Omental fat pad (tissue), 4 donors: ENCODE measurements around the gene C2orf78. TPM values are rescaled to one million over a fixed set of nuclear protein-coding genes. Genes with fewer than 3 reads are reported as not detected.

Experiments used
- ATAC-seq: fragments of 150-250 bp; one replicate; pipeline ENCODE4 v1.9.1; 2016; ENCODE audit warnings: mild to moderate bottlenecking, moderate library complexity; ENCODE audit not compliant: low FRiP score
- DNase-seq: peaks from one replicate; pipeline ENCODE4 v3.0.0-alpha.2; 2019; ENCODE audit warnings: low spot score
- total RNA-seq, 4 donors: library from RNA; depleted of rRNA; stranded (reverse); fragments of >200 nt; gene quantifications; one replicate each; pipeline ENCODE4 v1.1.0, GENCODE V29; 2016
- TF ChIP-seq, protein P1 (sequence below), 3 donors: fragments of 450-650 bp; IDR thresholded peaks; one replicate each; pipeline ENCODE4 v1.5.1; 2016 to 2017; ENCODE audit warnings: antibody characterized with exemption in 3 of 3, mild to moderate bottlenecking in 3 of 3, moderate library complexity in 2 of 3

The C2orf78 gene
- total RNA-seq, 4 donors from 2014 or later: not detected

GRCh38 chr2:73823416-73823815 is 39.4 kb downstream of the C2orf78 start:
- no peak for DNase-seq
- no peak for ATAC-seq
- TF ChIP-seq, protein P1, sequence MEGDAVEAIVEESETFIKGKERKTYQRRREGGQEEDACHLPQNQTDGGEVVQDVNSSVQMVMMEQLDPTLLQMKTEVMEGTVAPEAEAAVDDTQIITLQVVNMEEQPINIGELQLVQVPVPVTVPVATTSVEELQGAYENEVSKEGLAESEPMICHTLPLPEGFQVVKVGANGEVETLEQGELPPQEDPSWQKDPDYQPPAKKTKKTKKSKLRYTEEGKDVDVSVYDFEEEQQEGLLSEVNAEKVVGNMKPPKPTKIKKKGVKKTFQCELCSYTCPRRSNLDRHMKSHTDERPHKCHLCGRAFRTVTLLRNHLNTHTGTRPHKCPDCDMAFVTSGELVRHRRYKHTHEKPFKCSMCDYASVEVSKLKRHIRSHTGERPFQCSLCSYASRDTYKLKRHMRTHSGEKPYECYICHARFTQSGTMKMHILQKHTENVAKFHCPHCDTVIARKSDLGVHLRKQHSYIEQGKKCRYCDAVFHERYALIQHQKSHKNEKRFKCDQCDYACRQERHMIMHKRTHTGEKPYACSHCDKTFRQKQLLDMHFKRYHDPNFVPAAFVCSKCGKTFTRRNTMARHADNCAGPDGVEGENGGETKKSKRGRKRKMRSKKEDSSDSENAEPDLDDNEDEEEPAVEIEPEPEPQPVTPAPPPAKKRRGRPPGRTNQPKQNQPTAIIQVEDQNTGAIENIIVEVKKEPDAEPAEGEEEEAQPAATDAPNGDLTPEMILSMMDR (IDR thresholded peaks at IDR 0.05): no peak

DNA sequence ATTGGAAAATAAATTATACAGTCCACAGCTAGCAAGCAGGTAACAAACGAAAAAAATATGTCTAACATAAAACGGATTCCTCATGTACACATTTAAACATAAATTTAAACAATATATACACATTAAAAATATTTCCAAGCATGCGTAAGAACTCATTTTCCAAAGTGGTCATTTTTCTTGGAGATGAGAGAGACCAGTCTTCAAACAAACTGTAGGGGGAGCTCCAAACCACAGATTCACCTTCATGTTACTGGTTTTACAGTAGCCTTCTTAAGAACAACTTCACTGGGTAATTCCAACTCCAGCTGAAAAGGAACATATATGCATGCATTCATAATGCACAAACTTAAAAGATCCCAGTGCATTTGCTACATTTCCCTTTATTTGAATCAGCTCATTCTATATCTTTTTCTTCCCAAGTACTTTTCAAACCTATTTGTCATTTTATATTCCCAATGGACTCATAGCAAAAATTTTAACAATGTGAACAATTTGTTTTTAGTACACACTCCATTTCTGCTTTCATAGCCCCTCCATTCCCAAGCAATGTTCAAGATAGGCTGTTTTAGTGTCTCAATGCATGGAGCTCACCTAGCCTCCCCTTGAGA is 40.0 kb downstream of the C2orf78 start:
- DNase-seq (no peak), ATAC-seq (no peak)
- TF ChIP-seq, protein P1 (IDR thresholded peaks at IDR 0.05): no peak

DNA sequence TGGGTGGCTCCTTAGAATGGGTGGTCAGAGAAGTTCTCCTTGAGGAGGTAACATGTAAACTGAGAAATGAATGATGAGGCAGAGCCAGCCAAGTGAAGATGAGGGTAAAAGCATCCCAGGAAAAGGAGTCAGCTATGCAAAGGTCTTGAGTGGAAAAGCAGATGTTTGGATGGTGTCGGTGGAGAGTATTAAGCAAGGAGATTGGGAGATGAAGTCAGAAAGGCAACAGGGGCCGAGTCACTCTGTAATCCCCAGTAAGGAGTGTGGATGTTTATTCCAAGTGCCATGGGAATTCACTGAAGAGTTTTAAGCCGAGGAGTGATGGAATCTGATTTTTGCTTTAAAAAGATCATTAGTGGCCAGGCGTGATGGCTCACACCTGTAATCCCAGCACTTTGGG is 41.4 kb downstream of the C2orf78 start:
- DNase-seq (no peak), ATAC-seq (no peak)
- TF ChIP-seq, protein P1 (IDR thresholded peaks at IDR 0.05): no peak

DNA sequence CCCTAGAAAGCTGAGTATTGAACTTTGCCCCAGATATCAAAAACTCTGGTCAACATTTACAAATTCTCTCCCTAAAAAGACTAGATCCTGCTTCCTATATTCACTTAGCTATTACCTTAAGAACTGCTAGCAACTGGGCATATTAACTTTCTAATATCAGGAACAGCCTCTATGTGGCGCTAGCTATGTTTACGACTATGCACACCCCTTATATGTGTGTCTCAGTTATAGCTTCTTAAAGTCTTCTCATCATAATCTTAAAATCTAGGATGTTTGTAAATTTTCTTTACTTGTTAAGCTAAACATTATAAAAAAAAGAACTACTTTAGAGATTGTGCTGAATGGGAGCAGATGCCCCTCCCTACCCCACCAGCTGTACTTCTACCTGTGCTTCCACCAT is 43.0 kb downstream of the C2orf78 start:
- TF ChIP-seq, protein P1 (IDR thresholded peaks at IDR 0.05): no peak
- no peak for DNase-seq
- no peak for ATAC-seq

GRCh38 chr2:73827660-73828388 is 43.8 kb downstream of the C2orf78 start:
- no peak for ATAC-seq
- TF ChIP-seq, protein P1 (IDR thresholded peaks at IDR 0.05): no peak
- DNase-seq: no peak

- ATAC-seq (no peak), DNase-seq (no peak)
- TF ChIP-seq, protein P1 (IDR thresholded peaks at IDR 0.05): no peak
These were observed 44.4 kb downstream of the C2orf78 start for GRCh38 chr2:73828389-73828817.
